EL (cell line): Measurements from ENCODE around the gene NGRN.

ENCODE experiments used
- DNase-seq: peaks from one replicate; pipeline ENCODE4 v3.0.0-alpha.2; 2016

NGRN gene, protein sequence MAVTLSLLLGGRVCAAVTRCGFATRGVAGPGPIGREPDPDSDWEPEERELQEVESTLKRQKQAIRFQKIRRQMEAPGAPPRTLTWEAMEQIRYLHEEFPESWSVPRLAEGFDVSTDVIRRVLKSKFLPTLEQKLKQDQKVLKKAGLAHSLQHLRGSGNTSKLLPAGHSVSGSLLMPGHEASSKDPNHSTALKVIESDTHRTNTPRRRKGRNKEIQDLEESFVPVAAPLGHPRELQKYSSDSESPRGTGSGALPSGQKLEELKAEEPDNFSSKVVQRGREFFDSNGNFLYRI

DNA sequence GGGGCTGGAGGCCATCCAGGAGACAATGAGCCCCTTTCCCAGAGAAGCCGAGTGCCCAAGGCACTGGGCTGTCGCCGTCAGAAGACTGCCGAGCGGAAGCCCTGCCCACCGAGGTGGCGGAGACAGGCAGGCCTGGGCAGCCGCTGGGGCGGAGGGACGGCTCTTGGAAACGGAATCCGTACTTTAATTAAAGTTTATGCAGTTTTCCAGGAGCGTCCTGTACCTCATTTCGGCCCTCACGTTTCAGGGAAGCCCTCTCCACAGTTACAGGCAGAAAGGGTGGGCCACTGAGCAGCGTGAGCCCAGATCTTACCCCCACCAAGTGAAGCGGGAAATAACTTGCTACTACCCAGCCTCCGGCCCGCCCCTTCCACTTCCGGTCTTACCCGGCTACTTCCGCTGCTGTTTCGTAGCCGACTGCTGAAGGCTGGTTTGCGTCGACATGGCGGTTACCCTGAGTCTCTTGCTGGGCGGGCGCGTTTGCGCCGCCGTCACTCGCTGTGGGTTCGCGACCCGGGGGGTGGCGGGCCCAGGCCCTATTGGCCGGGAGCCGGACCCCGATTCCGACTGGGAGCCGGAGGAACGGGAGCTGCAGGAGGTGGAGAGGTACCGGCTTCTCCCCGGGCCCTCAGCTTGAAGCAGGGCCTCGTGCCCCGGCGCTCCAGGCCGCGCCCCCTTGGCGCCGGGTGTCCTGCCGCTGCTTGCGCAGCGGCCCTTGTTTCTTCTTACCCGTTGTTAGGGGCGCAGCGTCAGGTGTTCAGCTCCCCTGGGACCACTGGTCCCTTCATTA lies at the start of gene NGRN:
NGRN (plus strand) TSS at position 402 of the 790 bp plus-strand sequence; CDS start at position 443, 41 bp downstream.
- DNase-seq: peak; percentile 90

DNA sequence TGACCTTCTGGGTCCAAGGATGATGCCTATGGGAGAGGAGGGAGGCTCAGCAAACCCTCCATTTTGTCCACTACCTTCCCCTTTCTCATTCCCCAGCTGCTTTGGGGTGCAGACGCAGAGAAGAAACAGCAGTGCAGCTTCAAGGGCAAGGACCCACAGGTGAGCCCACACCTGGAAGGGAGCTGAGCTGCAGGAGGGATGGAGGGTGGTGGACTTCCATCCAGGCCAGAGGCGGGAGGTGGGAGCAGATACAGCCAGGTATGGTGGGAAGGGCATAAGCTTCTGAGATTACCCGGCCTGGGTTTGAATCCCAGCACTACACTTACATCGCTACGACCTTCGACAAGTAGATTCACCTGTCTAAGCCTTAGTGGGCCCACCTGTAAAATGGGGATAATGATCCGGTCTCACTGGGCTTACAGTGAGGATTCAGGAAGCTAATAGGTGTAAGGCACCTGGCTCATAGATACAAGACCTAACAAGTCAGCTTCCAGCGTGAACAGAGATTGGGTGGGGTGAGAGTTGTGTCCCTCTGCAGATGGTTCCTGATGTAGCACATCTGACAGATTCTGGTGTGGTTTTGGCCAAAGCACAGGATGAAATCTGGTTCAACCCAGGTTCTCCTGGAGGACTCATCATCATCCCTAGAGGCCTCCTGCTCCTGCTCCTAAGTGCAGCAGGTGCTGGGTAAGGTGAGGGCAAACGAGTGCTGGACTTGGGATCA lies 47.6 kb upstream of the NGRN start:
- DNase-seq: no peak

DNA sequence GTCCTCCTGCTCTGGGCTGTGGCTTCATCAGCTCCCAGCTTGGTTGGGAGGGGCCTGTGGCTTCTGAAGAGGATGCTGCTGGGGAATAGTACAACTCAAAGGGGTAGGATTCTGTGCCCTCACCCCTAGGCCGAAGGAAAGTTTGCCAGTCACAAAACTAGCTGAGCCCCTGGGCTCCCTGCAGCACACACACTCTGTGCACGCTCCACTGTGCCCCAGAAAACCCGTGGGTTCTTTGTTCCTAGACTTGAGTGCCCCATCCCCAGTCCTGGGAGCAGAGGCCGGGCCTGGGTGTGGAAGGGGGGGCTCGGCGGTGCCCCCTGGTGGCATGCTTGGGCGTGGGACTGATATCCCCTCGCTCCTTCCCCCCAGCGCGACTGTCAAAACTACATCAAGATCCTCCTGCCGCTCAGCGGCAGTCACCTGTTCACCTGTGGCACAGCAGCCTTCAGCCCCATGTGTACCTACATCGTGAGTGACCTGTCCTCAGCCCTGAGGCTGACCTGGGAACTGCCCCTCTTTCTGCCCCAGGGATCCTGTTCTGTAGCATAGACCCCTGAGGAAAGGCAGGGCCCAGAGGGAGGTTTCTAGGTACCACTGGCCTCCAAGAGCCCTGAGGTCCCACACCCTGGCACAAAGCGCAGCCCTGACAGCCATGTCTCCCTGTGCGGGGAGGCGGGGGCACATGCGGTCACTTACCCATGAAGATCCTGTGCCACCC lies 45.9 kb upstream of the NGRN start:
- peak; percentile 29 for DNase-seq

DNA sequence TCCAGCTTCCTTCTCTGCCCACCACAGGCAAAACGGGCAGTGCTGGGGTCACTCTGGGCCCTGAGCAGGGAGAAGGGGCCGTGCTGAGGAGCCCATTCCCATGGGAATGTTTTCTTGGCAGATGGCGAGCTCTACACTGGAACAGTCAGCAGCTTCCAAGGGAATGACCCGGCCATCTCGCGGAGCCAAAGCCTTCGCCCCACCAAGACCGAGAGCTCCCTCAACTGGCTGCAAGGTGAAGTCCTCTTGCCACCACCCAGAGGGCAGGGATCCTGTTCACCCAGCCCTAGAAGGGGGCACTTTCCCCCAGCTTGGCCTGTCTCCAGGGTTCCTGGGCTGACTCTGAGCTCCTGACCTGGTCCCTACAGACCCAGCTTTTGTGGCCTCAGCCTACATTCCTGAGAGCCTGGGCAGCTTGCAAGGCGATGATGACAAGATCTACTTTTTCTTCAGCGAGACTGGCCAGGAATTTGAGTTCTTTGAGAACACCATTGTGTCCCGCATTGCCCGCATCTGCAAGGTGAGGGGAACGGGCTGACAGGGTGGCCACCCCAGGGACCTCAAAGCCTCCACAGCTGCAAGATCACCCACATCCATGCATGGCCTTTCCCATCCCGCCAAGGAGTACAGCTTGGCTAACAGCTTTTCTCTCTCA lies 44.1 kb upstream of the NGRN start:
- DNase-seq: peak; percentile 74

DNA sequence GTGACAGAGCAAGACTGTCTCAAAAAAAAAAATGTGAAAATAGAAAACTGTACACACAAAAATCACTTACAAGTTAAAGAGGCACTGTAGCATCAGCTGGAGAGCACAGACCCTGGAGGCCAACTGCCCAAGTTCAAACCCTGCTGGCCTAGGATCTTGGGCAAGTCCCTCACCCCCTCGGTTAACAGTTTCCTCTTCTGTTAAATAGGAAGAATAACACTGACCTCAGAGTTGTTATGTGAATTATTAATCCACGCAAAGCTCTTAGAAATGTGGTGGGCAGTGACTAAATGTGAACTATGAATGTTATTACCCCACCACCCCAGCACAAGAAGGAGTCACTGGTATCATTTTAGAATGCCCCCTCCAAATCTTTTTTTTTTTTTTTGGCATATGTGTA lies 42.9 kb upstream of the NGRN start:
- DNase-seq: no peak

DNA sequence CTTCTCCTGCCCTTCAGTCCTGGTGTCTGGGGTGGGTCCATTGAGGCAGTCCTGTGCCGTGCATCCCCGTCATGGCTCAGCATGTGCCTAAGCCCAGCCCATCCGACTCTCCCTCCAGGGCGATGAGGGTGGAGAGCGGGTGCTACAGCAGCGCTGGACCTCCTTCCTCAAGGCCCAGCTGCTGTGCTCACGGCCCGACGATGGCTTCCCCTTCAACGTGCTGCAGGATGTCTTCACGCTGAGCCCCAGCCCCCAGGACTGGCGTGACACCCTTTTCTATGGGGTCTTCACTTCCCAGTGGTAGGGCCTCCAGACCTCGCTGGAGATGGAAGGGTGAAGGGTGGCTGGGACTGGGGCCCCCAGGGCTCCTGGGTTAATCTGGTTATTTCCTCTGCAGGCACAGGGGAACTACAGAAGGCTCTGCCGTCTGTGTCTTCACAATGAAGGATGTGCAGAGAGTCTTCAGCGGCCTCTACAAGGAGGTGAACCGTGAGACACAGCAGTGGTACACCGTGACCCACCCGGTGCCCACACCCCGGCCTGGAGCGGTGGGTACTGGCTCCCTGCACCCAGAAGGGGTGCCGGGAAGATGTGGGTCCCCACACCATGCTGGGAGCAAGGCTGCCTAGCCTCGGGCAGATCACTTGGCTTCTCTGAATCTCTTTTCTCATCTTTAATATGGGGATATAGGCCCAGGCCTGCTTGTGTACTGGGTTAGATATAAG lies 41.9 kb upstream of the NGRN start:
- DNase-seq: no peak

DNA sequence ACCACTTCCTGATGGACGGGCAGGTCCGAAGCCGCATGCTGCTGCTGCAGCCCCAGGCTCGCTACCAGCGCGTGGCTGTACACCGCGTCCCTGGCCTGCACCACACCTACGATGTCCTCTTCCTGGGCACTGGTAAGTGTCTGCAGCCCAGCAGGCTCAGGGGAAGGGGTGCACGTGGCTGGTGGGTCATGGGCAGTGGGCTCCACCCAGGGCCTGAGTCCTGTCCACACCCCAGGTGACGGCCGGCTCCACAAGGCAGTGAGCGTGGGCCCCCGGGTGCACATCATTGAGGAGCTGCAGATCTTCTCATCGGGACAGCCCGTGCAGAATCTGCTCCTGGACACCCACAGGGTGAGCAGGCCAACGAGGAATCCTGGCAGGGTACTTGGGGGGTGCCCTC lies 40.4 kb upstream of the NGRN start:
- no peak for DNase-seq

DNA sequence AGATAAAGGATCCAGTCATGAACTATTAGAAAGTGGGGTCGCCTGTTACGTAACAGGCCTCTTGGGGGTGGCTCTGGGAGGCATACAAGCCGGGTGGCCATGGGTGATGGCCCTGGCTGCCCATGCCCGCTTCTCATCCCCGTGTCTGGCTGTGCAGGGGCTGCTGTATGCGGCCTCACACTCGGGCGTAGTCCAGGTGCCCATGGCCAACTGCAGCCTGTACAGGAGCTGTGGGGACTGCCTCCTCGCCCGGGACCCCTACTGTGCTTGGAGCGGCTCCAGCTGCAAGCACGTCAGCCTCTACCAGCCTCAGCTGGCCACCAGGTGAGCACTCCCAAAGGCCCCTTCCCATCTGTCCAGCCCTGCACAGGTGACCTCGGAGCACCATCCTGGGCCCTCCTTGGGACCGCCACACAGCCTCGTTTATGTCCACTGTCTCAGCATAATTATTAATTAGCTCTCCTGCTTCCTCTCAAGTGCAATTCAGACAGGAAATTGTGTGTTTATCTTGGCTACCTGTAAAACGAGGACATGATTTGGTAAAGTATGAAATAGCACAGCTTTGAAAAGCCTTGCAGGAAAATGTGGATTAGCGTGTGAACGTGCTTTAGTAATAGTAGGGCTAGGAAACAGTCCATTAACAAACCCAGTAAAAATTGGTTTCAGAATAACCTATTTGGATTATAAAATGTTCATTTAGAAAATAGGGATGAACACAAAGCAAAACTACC lies 39.8 kb upstream of the NGRN start:
- DNase-seq: no peak

DNA sequence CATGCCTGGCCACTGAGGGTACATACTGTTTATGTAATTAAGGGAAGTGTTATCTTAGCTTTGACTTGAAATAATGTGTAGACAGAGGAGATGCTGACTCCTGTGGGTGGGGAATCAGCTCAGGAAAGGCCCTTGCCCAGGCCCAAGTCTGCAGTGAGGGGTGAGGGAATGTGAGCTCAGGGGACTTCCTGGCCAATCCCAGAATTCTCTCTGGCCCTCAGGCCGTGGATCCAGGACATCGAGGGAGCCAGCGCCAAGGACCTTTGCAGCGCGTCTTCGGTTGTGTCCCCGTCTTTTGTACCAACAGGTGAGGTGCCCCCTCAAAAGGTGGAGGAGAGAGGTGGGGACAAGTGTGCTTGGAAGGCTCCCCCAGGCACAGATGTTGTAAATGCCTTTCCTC lies 38.1 kb upstream of the NGRN start:
- DNase-seq: no peak

DNA sequence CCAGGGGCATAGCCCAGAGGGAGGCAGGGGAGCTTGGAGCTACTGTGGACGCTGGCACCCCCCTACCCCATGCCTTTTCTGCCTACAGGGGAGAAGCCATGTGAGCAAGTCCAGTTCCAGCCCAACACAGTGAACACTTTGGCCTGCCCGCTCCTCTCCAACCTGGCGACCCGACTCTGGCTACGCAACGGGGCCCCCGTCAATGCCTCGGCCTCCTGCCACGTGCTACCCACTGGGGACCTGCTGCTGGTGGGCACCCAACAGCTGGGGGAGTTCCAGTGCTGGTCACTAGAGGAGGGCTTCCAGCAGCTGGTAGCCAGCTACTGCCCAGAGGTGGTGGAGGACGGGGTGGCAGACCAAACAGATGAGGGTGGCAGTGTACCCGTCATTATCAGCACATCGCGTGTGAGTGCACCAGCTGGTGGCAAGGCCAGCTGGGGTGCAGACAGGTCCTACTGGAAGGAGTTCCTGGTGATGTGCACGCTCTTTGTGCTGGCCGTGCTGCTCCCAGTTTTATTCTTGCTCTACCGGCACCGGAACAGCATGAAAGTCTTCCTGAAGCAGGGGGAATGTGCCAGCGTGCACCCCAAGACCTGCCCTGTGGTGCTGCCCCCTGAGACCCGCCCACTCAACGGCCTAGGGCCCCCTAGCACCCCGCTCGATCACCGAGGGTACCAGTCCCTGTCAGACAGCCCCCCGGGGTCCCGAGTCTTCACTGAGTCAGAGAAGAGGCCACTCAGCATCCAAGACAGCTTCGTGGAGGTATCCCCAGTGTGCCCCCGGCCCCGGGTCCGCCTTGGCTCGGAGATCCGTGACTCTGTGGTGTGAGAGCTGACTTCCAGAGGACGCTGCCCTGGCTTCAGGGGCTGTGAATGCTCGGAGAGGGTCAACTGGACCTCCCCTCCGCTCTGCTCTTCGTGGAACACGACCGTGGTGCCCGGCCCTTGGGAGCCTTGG lies 37.4 kb upstream of the NGRN start:
- DNase-seq: no peak

DNA sequence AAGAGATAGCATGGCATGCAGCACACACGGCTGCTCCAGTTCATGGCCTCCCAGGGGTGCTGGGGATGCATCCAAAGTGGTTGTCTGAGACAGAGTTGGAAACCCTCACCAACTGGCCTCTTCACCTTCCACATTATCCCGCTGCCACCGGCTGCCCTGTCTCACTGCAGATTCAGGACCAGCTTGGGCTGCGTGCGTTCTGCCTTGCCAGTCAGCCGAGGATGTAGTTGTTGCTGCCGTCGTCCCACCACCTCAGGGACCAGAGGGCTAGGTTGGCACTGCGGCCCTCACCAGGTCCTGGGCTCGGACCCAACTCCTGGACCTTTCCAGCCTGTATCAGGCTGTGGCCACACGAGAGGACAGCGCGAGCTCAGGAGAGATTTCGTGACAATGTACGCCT lies 36.5 kb upstream of the NGRN start:
- DNase-seq: no peak

DNA sequence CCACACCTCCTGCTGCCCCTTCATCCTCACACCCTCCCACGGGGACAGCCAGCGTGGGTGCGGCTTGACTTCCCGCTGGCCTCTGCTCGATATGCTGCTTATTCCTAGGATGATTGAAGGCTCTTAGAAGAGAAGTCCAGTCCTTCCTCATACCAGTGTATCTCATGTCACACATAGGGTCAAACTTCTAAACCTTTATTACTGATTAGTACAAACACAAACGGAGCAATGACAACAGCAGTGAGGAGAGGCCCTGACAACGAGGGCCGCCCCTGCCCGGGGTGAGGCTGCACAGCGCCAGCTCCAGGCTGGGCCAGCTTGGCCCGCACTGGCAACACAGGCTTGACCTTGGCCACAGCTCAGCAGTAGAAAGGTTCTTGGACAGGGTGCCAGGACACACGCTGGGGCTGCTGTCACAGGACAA lies 35.4 kb upstream of the NGRN start:
- DNase-seq: no peak

DNA sequence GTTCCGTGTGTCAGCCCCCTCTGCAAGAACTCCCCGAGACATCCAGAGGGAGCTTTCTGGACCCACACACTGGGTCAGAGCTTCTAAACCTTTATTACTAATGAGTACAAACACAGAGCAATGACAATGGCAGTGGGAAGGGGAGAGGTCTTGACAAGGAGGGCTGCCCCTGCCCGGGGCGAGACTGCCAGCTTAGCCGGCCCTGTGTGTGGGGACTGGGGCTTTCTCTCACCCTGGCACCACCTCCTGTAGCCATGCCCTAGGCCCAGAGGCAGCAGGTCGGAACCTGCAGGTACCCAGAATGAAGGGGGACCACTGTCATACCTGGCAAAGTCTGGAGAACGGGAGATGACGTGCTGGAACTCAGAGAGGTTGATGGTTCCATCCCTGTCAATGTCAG lies 34.9 kb upstream of the NGRN start:
- DNase-seq: no peak

DNA sequence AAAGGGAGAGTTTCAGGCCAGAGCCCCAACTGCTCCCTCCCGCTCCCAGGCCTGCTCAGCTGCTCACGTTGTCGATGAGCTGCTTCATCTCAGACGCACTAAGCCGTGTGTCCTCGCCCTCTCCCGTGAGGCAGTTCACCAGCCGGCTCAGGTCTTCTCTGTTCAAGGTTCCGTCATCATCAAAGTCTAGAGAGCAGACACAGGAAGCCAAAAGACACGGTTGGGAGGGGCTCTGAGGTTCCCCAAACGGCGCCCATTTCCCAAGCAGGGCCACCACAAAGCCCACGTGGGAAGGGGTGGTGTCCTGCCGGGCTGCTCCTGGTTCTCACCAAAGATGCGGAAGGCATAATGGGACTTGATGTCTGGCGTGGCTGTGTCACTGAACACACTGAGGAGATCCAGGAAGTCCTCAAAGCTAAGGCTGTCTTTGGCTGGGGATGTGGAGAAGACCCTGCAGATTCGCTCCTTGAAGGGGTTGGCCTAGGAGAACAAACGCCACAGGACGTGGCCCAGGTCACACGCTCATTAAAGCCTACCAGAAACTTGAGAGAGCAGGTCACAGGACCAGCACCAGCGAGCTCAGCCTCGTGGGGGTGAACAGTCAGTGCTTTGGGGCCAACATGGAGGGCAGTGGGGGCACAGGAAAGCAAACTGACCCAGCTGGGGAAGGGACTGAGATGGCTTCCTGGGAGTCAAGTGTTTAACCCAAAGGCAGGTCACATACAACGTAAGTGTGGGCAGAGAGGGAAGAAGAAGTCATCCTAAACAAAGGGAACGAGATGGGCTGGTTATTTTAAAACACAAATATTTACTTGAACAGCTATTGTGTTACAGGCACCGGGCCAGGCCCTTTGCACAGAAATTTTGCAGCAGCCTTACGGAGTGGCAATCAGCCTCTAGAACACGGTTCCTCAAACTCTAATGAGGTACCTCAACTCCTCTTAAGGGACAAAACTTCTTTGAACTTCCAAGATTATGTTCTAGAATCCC lies 34.1 kb upstream of the NGRN start:
- no peak for DNase-seq

DNA sequence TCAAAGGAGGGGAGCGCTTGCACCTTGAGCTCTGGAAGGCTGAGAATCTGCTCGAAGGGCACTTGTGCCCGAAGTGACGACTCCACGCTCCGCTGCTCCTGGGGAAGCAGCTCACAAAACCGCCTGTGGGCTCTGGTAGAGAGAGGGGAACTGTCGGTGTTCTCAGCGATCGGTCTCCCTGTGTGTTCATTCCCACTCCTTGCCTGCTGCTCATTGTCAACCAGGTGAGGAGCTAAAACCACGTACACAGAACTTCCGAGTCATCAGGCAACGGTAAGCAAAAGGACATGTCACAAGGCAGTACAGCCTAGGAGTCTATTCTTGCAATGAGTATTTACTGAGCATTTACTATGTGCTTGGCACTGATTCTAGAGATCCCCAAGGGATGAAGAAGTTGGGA lies 33.3 kb upstream of the NGRN start:
- no peak for DNase-seq

DNA sequence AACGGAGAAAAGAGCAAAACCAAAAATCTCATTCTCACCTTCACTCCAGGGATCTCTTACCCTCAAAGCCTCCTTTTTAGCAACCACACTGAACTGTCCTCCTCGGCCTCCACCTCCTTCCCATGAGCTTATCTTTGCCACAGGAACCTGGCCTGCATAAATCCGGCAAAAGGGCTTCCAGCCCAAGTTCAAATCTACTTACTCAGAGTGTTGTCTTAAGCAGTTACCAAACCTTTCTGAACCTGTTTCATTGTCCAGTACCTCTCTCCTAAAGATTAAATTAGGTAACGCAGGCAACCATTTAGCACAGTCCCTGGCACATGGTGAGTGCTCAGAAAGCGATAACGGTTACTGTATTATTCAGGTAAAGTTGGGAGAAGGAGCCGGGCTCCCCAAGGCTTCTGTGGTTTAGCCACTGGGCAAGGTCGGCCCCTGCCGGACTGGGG lies 32.5 kb upstream of the NGRN start:
- peak; percentile 18 for DNase-seq

DNA sequence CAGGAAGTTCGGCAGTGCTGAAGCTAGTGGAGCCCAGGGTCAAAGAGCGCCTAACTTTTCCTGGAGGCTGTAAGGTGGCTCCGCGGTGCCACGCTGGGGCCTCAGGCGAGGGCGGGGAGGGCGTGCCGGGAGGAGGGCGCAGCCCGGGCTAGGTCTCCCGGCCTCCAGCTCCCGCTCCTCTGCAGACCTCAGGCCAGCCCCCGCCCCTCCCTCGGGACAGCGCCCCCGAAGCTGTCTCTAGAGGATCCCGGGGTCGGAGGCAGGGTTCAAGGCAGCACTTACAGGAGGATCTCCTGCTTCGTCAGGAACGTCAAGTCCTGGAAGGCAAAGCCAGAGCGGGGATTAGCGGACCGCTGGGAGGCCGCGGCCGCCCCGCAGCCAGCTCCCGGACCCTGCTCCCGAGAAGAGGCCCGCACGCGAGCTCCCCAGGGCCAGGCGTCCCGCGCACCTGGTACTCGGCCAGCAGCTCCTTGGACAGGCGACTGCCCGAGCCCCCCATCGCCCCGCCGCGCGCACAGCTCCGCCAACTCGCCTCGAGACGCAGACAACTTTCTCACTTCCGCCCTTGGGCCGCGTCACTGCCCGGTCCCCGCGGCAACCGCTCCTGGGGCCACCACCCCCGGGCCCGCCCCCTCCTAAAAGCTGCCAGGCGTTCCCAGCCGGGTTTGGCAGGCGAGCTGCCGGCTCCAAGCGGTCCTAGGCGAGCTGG lies 31.9 kb upstream of the NGRN start, which contains the start of gene CIB1:
CIB1 (minus strand) TSS at position 555 of the 709 bp plus-strand sequence; CDS start at position 499, 56 bp downstream.
- DNase-seq: peak; percentile 97
